A172 (cell line): Measurements from ENCODE around the gene LRP10. TPM values are rescaled to one million over a fixed set of nuclear protein-coding genes. Genes with fewer than 3 reads are reported as not detected.
"Not testable (repeated sequence)": the region's sequence is repeated elsewhere in the genome, so short reads cannot be mapped to it uniquely, and the experiment has no call there.

Experiments used
- DNase-seq: peaks from one replicate; pipeline ENCODE4 v3.0.0-alpha.2; 2015; ENCODE audit warnings: low spot score
- total RNA-seq: library from RNA; depleted of rRNA; stranded (reverse); fragments of >200 nt; shearing (Covaris generic); gene quantifications from 2 replicates; pipeline ENCODE4 v1.2.3, GENCODE V29; 2014; rRNA removed

Gene LRP10
- 28.7 and 38.7 TPM in 2 replicates for total RNA-seq

- peak; percentile 70 for DNase-seq
Measured at GRCh38 chr14:22871224-22872032, at the start of gene LRP10. LRP10 (plus strand) TSS chr14:22871740; CDS start chr14:22872304, 564 bp downstream.

- DNase-seq: no peak
Measured at GRCh38 chr14:22822016-22822570, 49.4 kb upstream of the LRP10 start.

GRCh38 chr14:22822571-22823098, 48.9 kb upstream of the LRP10 start:
- DNase-seq: peak; percentile 52

GRCh38 chr14:22824711-22825359, 46.7 kb upstream of the LRP10 start:
- DNase-seq: peak; percentile 91

GRCh38 chr14:22829076-22829660, 42.4 kb upstream of the LRP10 start:
- not testable (repeated sequence) for DNase-seq

GRCh38 chr14:22829661-22830442, 41.7 kb upstream of the LRP10 start, which contains the start of gene MRPL52:
MRPL52 (plus strand) TSS chr14:22829887; CDS start chr14:22829913, 26 bp downstream.
- peak; percentile 75 for DNase-seq

GRCh38 chr14:22830443-22831010, 41.0 kb upstream of the LRP10 start:
- no peak for DNase-seq

- DNase-seq: no peak
Measured at GRCh38 chr14:22835505-22835904, 36.0 kb upstream of the LRP10 start.

- DNase-seq: no peak
Measured at GRCh38 chr14:22836301-22837113, 35.0 kb upstream of the LRP10 start, which contains the start of gene MMP14. MMP14 (plus strand) TSS chr14:22836585; CDS start chr14:22836818, 233 bp downstream.

- no peak for DNase-seq
Measured at GRCh38 chr14:22837114-22837749, 34.3 kb upstream of the LRP10 start.

GRCh38 chr14:22837750-22838538, 33.6 kb upstream of the LRP10 start:
- DNase-seq: no peak

GRCh38 chr14:22838631-22839041, 32.9 kb upstream of the LRP10 start:
- no peak for DNase-seq

- DNase-seq: no peak
Measured at GRCh38 chr14:22839159-22839779, 32.3 kb upstream of the LRP10 start.

GRCh38 chr14:22841311-22841710, 30.2 kb upstream of the LRP10 start:
- DNase-seq: no peak

GRCh38 chr14:22841769-22842168, 29.8 kb upstream of the LRP10 start:
- DNase-seq: no peak

- no peak for DNase-seq
Measured at GRCh38 chr14:22842211-22843122, 29.1 kb upstream of the LRP10 start.
